SK-N-SH (cell line): ENCODE data around the gene SMIM3.

Source experiments
- CHD2 ChIP-seq: fragments of 150-350 bp; IDR thresholded peaks from 2 replicates; pipeline ENCODE4 v1.6.1; 2018; ENCODE audit warnings: low read length; ENCODE audit not compliant: partially characterized antibody
- GABPA ChIP-seq: IDR thresholded peaks from 2 replicates; pipeline ENCODE4 v1.4.0; 2012; ENCODE audit warnings: low read depth, mild to moderate bottlenecking
- JUND ChIP-seq: IDR thresholded peaks from 2 replicates; pipeline ENCODE4 v1.4.0; 2012
- RFX5 ChIP-seq: IDR thresholded peaks from 2 replicates; pipeline ENCODE4 v1.6.1; 2012; ENCODE audit warnings: mild to moderate bottlenecking, improper control_type of control experiment, low read length
- SMC3 ChIP-seq: IDR thresholded peaks from 2 replicates; pipeline ENCODE4 v1.6.1; 2012; ENCODE audit warnings: low read depth, low read length, improper control_type of control experiment
- TAF1 ChIP-seq: IDR thresholded peaks from 2 replicates; pipeline ENCODE4 v1.6.1; 2012; ENCODE audit warnings: low read depth, mild to moderate bottlenecking, low read length, moderate library complexity, borderline replicate concordance
- TEAD4 ChIP-seq: IDR thresholded peaks from 2 replicates; pipeline ENCODE4 v1.4.0; 2012; ENCODE audit warnings: mild to moderate bottlenecking, borderline replicate concordance; ENCODE audit not compliant: insufficient read depth
- TF ChIP-seq, protein P1 (sequence below): fragments of 200-600 bp; sonication (generic); IDR thresholded peaks from 2 replicates; pipeline ENCODE4 v1.6.1; 2017; ENCODE audit warnings: antibody characterized with exemption, mild to moderate bottlenecking, moderate library complexity
- TF ChIP-seq, protein P2 (sequence below): IDR thresholded peaks from 2 replicates; pipeline ENCODE4 v1.4.0; 2012; ENCODE audit warnings: low read depth, borderline replicate concordance
- TF ChIP-seq, protein P3 (sequence below): IDR thresholded peaks from 2 replicates; pipeline ENCODE4 v1.4.0; 2012; ENCODE audit warnings: low read depth

DNA sequence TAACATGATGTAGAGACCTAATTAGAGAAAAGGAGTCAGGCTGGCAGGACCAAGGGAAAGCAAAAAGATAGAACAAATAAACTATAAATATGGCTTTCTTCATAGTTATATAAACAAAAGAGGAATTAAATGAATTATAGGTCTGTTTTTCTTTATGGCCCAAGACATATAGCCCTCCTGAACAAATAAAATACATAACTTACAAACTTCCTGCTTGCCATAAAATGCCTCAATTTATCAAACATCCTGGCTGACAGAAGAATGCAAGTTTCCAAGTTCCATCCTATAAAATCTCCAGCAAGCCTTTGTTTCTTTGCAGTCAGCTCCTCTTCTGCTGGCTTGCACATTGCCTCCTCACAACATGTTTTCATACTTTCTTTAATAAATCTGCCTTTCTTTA, 36.5 kb downstream of the SMIM3 start:
- TF ChIP-seq, protein P1, sequence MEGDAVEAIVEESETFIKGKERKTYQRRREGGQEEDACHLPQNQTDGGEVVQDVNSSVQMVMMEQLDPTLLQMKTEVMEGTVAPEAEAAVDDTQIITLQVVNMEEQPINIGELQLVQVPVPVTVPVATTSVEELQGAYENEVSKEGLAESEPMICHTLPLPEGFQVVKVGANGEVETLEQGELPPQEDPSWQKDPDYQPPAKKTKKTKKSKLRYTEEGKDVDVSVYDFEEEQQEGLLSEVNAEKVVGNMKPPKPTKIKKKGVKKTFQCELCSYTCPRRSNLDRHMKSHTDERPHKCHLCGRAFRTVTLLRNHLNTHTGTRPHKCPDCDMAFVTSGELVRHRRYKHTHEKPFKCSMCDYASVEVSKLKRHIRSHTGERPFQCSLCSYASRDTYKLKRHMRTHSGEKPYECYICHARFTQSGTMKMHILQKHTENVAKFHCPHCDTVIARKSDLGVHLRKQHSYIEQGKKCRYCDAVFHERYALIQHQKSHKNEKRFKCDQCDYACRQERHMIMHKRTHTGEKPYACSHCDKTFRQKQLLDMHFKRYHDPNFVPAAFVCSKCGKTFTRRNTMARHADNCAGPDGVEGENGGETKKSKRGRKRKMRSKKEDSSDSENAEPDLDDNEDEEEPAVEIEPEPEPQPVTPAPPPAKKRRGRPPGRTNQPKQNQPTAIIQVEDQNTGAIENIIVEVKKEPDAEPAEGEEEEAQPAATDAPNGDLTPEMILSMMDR = no peak
- TF ChIP-seq TAF1 = no peak
- no peak for TF ChIP-seq JUND
- TF ChIP-seq GABPA = no peak
- TF ChIP-seq SMC3 = no peak
- TF ChIP-seq, protein P2, sequence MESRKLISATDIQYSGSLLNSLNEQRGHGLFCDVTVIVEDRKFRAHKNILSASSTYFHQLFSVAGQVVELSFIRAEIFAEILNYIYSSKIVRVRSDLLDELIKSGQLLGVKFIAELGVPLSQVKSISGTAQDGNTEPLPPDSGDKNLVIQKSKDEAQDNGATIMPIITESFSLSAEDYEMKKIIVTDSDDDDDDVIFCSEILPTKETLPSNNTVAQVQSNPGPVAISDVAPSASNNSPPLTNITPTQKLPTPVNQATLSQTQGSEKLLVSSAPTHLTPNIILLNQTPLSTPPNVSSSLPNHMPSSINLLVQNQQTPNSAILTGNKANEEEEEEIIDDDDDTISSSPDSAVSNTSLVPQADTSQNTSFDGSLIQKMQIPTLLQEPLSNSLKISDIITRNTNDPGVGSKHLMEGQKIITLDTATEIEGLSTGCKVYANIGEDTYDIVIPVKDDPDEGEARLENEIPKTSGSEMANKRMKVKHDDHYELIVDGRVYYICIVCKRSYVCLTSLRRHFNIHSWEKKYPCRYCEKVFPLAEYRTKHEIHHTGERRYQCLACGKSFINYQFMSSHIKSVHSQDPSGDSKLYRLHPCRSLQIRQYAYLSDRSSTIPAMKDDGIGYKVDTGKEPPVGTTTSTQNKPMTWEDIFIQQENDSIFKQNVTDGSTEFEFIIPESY = no peak
- no peak for TF ChIP-seq TEAD4
- TF ChIP-seq CHD2 = no peak
- TF ChIP-seq, protein P3, sequence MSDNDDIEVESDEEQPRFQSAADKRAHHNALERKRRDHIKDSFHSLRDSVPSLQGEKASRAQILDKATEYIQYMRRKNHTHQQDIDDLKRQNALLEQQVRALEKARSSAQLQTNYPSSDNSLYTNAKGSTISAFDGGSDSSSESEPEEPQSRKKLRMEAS = no peak
- no peak for TF ChIP-seq RFX5
